Measurements from ENCODE around the gene DMKN.

GRCh38 chr19:35461060-35461459 lies 52.4 kb downstream of the DMKN start:
- TF ChIP-seq CTCF (IDR thresholded peaks at IDR 0.05; ENCODE audit: low read depth, low read length, missing input control) (no peak), TAF1 (conservative IDR thresholded peaks at IDR 0.05) (no peak), YY1 (IDR thresholded peaks at IDR 0.05) (no peak), NR2F2 (IDR thresholded peaks at IDR 0.05) (no peak), SP1 (IDR thresholded peaks at IDR 0.05) (no peak), REST (IDR thresholded peaks at IDR 0.05) (no peak), FOXA1 (IDR thresholded peaks at IDR 0.05) (no peak), GABPA (IDR thresholded peaks at IDR 0.05 in 1 of 2, conservative IDR thresholded peaks at IDR 0.05 in 1 of 2) (no peak)
